HG03520 (cell line): ENCODE measurements around the gene IGSF10.

Source experiments
- ATAC-seq: cut with Tn5 transposase; IDR thresholded peaks from one replicate; pipeline ENCODE4 v1.9.1; 2021; ENCODE audit warnings: mild to moderate bottlenecking, moderate library complexity; ENCODE audit not compliant: unreplicated experiment

Gene IGSF10

DNA sequence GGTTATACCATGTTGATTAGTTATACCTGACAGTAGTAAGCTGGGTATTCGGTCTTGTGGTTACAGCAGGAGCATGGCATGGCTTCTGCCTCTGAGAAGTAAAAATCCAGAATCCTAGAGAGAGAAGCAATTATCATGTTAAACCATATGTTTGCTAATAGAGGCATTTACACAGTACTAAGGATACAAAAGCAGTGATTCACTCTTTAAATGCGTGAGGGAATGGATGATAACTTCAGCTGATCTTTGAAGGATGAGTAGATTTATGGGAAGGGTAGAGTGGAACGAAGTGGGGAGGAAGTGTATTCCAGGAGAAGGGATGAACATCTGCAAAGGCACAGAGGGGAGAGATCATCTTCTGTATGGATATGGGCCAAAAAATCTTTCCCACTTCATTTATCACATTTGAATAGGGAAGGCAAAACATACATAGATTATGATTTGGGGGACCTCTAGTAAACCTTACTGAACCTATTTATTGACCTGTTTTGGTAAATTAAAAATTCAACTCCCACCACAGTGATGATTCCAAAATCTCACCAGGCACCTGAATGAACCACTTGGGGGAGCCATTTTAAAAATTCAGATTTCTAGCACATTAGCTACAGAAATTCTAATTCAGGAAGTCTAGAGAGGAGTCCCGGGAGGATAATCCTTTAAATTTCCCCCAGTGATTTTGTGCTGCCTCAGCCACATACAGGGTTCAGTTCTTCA is 35.1 kb downstream of the IGSF10 start:
- peak; percentile 5 for ATAC-seq

- ATAC-seq = no peak
These were observed 37.8 kb downstream of the IGSF10 start for GRCh38 chr3:151423091-151423490.

DNA sequence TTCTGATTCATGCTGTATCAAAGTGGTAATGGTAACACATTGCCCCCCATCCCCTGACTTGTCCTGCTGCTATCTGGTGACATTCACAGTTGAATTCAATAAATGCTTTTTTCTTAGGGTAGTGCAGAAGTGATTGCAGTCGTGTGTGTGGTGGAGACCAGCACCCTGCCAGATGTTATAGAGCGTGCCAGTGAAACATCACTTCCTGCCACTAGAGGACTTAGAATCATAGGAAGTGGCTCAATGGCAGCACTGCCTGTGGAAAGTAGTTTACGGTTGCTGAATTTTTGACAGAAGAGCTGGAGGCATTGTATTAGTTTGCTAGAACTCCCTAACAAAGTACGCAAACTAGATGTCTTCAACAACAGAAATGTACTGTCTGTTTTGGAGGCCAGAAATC is 38.9 kb downstream of the IGSF10 start:
- ATAC-seq = no peak

- ATAC-seq = no peak
These were observed 41.1 kb downstream of the IGSF10 start for GRCh38 chr3:151419806-151420205.

GRCh38 chr3:151415289-151415688 is 45.6 kb downstream of the IGSF10 start:
- ATAC-seq = no peak

DNA sequence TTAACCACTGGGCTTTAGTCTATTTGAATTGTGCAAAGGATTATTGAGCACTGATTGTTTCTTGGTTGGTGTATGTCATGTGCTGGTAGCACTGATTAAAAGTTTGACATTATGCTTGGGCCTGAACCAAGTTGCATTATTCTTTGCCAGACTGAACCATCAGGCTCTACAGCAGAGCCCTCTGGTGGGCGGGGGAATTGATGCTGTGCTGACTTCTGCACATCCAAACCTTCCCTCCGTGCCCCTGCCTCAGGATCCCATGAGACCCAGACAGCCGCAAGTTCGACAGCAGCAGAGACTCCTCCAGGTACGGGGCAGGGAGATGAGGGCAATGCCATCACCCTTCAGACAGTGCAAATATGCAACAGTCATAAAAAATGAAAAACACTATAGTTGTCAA is 47.9 kb downstream of the IGSF10 start:
- ATAC-seq = no peak
